Measurements from ENCODE around the gene INPP5J.
A peak's percentile ranks its signal among the peaks of the same experiment; 100 is the strongest.

- TF ChIP-seq CTCF (conservative IDR thresholded peaks at IDR 0.05; ENCODE audit: low read depth in 2 of 2), result peak; percentile 84 to 88
- TF ChIP-seq EZH2 (IDR thresholded peaks at IDR 0.05; ENCODE audit: low read depth, unreplicated experiment), result no peak
- peak; percentile 82 for TF ChIP-seq CREB1 (CRISPR knock-in tag; IDR thresholded peaks at IDR 0.05; ENCODE audit: low read depth)
- no peak for TF ChIP-seq REST (IDR thresholded peaks at IDR 0.05; ENCODE audit: unreplicated experiment)
- peak; percentile 79 for TF ChIP-seq POLR2AphosphoS5 (IDR thresholded peaks at IDR 0.05; ENCODE audit: low read depth)
- TF ChIP-seq EZH2phosphoT487 (IDR thresholded peaks at IDR 0.05; ENCODE audit: unreplicated experiment), result no peak
- TF ChIP-seq NANOG (IDR thresholded peaks at IDR 0.05; ENCODE audit: borderline replicate concordance), result no peak
- no peak for TF ChIP-seq ETS1 (IDR thresholded peaks at IDR 0.05)
- no peak for TF ChIP-seq JUNB (IDR thresholded peaks at IDR 0.05; ENCODE audit: unreplicated experiment)
- no peak for TF ChIP-seq STAT1 (IDR thresholded peaks at IDR 0.05; ENCODE audit: unreplicated experiment)
- no peak for TF ChIP-seq ZNF331 (CRISPR knock-in tag; IDR thresholded peaks at IDR 0.05; ENCODE audit: low read depth)
- TF ChIP-seq ZNF462 (CRISPR knock-in tag; IDR thresholded peaks at IDR 0.05), result no peak
- TF ChIP-seq ZNF114 (CRISPR knock-in tag; IDR thresholded peaks at IDR 0.05), result no peak
Measured at GRCh38 chr22:31107178-31107893, 15.4 kb upstream of the INPP5J start, which contains the start of gene SELENOM.

Data from GM23338 (cell line).